HG03520 (cell line): ENCODE data around the gene PNPLA6.
"Not testable (repeated sequence)": the region's sequence is repeated elsewhere in the genome, so short reads cannot be mapped to it uniquely, and the experiment has no call there.

ENCODE experiments used
- ATAC-seq: cut with Tn5 transposase; IDR thresholded peaks from one replicate; pipeline ENCODE4 v1.9.1; 2021; ENCODE audit warnings: mild to moderate bottlenecking, moderate library complexity; ENCODE audit not compliant: unreplicated experiment

PNPLA6 gene

GRCh38 chr19:7550987-7551761 is 15.7 kb downstream of the PNPLA6 start:
- ATAC-seq, result no peak

- no peak for ATAC-seq
Measured at GRCh38 chr19:7552781-7553180, 17.3 kb downstream of the PNPLA6 start.

- no peak for ATAC-seq
Measured at GRCh38 chr19:7554565-7554964, 19.0 kb downstream of the PNPLA6 start.

GRCh38 chr19:7554990-7555864 is 19.7 kb downstream of the PNPLA6 start:
- no peak for ATAC-seq

GRCh38 chr19:7556696-7557315 is 21.3 kb downstream of the PNPLA6 start:
- ATAC-seq, result no peak

- no peak for ATAC-seq
Measured at GRCh38 chr19:7558667-7559066, 23.1 kb downstream of the PNPLA6 start.

- ATAC-seq, result no peak
Measured at GRCh38 chr19:7559102-7559501, 23.6 kb downstream of the PNPLA6 start.

- ATAC-seq, result no peak
Measured at GRCh38 chr19:7560255-7560654, 24.7 kb downstream of the PNPLA6 start.

- no peak for ATAC-seq
Measured at GRCh38 chr19:7561325-7561724, 25.8 kb downstream of the PNPLA6 start.

DNA sequence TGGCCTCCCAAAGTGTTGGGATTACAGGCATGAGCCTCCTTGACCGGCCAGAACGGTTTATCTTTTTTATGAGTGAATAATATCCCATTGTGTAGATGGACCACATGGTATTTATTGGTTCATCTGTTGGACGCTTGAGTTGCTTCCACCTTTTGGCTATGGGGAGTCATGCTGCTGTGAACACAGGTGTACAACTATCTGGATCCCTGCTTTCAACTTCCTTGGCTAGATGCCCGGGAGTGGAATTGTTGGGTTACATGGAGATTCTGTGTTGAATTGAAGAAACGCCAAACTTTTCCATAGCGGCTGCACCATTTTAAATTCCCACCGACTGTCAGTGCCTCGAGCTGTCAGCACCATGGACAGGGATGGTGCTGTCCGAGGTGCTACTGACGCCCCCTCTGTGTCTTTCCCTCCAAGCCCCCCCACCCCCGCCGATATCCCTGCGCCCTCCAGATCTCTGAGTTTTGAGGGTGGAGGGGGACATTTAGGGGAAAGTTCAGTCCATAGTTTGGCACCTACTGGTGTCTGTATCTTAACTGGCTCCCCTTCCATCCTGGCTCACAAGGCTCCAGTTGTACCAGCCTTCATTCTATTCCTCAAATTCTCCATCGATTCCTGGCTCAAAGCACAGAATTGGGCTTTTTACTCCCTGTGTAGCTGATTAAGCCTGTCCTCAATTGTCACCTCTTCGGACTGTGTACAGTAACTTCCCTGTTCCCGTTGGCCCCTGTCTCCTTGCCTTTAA is 27.3 kb downstream of the PNPLA6 start:
- ATAC-seq, result no peak

- ATAC-seq, result no peak
Measured at GRCh38 chr19:7564866-7565265, 29.3 kb downstream of the PNPLA6 start.

- no peak for ATAC-seq
Measured at GRCh38 chr19:7565332-7565731, 29.8 kb downstream of the PNPLA6 start.

GRCh38 chr19:7570761-7571160 is 35.2 kb downstream of the PNPLA6 start:
- no peak for ATAC-seq

- ATAC-seq, result no peak
Measured at GRCh38 chr19:7575434-7576040, 40.0 kb downstream of the PNPLA6 start.

DNA sequence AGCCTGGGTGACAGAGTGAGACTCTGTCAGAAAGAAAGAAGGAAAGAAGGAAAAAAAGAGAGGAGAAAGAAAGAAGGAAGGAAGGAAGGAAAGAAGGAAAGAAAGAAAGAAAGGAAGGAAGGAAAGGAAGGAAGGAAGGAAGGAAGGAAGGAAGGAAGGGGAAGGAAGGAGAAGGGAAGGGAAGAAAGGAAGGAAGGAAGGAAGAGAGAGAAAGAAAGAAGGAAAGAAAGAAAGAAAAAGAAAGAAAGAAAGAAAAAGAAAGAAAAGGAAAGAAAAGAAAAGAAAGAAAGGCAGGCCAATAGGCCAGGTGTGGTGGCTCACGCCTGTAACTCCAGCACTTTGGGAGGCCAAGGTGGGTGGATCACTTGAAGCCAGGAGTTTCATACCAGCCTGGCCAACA is 41.9 kb downstream of the PNPLA6 start:
- ATAC-seq, result not testable (repeated sequence)

DNA sequence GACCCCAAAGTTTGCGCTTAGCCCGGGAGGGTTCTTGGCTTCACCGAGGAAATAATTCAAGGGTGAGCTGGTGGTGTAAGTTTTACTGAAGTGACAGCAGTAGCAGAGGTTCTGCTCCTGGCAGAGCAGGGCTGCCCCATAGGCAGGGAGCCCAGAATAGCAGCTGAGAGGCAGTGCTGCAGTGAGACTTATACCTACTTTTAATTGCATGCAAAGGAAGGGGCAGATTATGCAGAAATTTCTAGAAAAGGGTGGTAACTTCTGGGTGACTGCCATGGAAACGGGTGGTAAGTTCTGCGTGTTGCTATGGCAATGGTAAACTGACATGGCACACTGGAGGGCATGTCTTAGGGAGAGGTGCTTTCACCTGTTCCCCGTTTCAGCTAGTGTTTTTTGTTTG is 42.6 kb downstream of the PNPLA6 start:
- no peak for ATAC-seq

- no peak for ATAC-seq
Measured at GRCh38 chr19:7579182-7579581, 43.7 kb downstream of the PNPLA6 start.

DNA sequence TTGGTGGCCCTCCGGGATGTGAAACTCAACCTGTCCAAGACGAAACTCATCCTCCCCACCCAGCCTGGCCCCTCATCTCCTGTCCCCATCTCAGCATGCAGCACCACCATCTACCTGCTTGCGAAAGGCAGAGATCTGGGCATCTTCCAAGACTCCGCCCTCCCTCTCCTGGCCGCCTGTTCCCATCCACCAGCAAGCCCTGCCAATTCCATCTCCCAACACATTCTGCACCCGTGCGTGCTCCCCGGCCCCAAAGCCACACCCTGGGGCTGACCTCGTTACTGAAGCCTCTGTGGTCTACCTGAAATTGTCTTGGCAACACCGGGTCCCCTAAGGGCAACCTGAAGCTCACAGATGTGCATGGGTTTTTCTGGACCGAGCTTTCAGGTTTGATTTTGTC is 46.9 kb downstream of the PNPLA6 start:
- ATAC-seq, result no peak

GRCh38 chr19:7589822-7590221 is 54.3 kb downstream of the PNPLA6 start:
- no peak for ATAC-seq

- ATAC-seq, result no peak
Measured at GRCh38 chr19:7590256-7590655, 54.7 kb downstream of the PNPLA6 start.
